Pancreas (tissue), 10 donors: ENCODE data around the gene PODN. TPM values are rescaled to one million over a fixed set of nuclear protein-coding genes. Genes with fewer than 3 reads are reported as not detected.

ENCODE experiments used
- ATAC-seq, 4 donors: fragments of 200-7000 bp; cut with Tn5 transposase; one replicate each; pipeline versions ENCODE4 v1.8.0 to v1.9.1; 2020; ENCODE audit warnings: mild to moderate bottlenecking in 4 of 4, moderate library complexity in 4 of 4
- DNase-seq, 6 donors: peaks; one replicate each; pipeline ENCODE4 v3.0.0-alpha.2; 2020
- FAIRE-seq: peaks from 2 replicates; lab custom pipeline; 2012; peaks lifted over from hg19 to GRCh38; lab: Jason Lieb, UNC
- H3K27ac ChIP-seq, 4 donors: fragments of 200-600 bp; sonication (generic); 1 replicate in 3 of 4; 2 replicates in 1 of 4; pipeline versions ENCODE4 v1.5.0 to v1.8.0; 2020
- H3K27me3 ChIP-seq, 4 donors: fragments of 200-600 bp; one replicate each; pipeline ENCODE4 v1.8.0; 2021
- H3K36me3 ChIP-seq, 3 donors: fragments of 200-600 bp; sonication (generic) in 1 of 3; one replicate each; pipeline versions ENCODE4 v1.5.0 to v1.8.0; 2020 to 2021
- H3K4me1 ChIP-seq, 3 donors: fragments of 200-600 bp; one replicate each; pipeline ENCODE4 v1.8.0; 2021
- H3K4me3 ChIP-seq, 4 donors: fragments of 200-600 bp; sonication (generic) in 2 of 4; one replicate each; pipeline versions ENCODE4 v1.5.0 to v1.8.0; 2020 to 2021
- H3K9me3 ChIP-seq, 4 donors: fragments of 200-600 bp; one replicate each; pipeline ENCODE4 v1.8.0; 2021
- WGBS, 2 donors: extraction: QIAGEN DNeasy Blood & Tissue Kit; methylation state at CpG; one replicate each; pipeline ENCODE4 v1.1.7; 2013; 5-methylcytosine and 5-hydroxymethylcytosine counted together
- intact Hi-C, 3 donors: fragments of 100-400 bp; cut with DNase I; formaldehyde crosslinking; loops; one replicate each; pipeline versions ENCODE4 v1.11.1 to v1.14.2; 2022
- polyA plus RNA-seq, 2 donors: library from polyadenylated mRNA; stranded (reverse); fragments of 200-250 nt; gene quantifications; one replicate each; pipeline ENCODE4 v1.2.3, GENCODE V29; 2013
- total RNA-seq, 6 donors: library from RNA; stranded (reverse); fragmentation: NEBNext Ultra II Directional in 4 of 6; extraction: Animal tissue kit (Norgen Biotek cat#: 25700) in 4 of 6; gene quantifications; one replicate each; pipeline versions ENCODE4 v1.2.1 to v1.2.4, GENCODE V29; 2021 to 2023
- TF ChIP-seq, protein P1 (sequence below), 4 donors: fragments of 200-600 bp; sonication (generic) in 3 of 4; IDR thresholded peaks; one replicate each; pipeline versions ENCODE4 v1.5.0 to v1.8.0; 2021; ENCODE audit warnings: antibody characterized with exemption in 4 of 4
- donor health status: healthy with polysubstance abuse.
- donor health status: DM: no; HTN: no; CAD: no; lungs with moderate emphysema.
- donor health status: DM: no; HTN: no; CAD: no.
- donor health status: control.
- donor health status: control.
- donor health status: Bipolar disorder and iron deficiency.
- donor health status: DM: yes; HTN: yes; CAD: no.
- donor health status: DM: no; HTN: no; CAD: no.
- donor health status: DM: no; HTN: no; CAD: no.
- donor health status: DM: yes; HTN: yes; CAD: no.

Gene PODN
- total and polyA plus RNA-seq, 8 donors: 1.8 to 14.9 (median 10.2) TPM

DNA sequence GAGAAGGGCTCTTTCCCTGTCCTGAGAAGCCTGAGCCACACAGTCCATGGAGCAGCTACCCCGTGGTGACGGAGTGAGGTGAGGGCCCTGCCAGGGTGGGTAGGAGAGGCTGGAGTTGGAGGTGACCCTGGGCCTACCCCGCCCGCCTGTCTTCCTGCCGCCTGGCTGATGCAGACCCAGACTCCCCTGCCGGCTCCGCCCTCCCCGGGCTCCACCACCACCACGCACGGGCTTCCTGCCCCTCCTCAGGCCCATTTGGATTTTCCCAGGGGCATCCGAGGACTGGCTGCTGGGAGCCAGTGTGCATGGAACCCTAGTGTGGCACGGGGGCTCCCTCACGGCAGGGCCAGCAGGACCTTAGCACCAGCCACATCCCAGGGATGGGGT lies 32.5 kb downstream of the PODN start:
- no peak for ATAC-seq
- H3K9me3 ChIP-seq: no peaks in the 10 kb centered on the region
- 76 to 80% methylated on average over 13 of the region's 13 CpGs for WGBS, 2 donors
- intact Hi-C loops: no loop called here
- no peak overlapping the region for H3K4me3 ChIP-seq
- FAIRE-seq: no peak
- H3K4me1 ChIP-seq: no peaks in the 10 kb centered on the region
- TF ChIP-seq, protein P1, sequence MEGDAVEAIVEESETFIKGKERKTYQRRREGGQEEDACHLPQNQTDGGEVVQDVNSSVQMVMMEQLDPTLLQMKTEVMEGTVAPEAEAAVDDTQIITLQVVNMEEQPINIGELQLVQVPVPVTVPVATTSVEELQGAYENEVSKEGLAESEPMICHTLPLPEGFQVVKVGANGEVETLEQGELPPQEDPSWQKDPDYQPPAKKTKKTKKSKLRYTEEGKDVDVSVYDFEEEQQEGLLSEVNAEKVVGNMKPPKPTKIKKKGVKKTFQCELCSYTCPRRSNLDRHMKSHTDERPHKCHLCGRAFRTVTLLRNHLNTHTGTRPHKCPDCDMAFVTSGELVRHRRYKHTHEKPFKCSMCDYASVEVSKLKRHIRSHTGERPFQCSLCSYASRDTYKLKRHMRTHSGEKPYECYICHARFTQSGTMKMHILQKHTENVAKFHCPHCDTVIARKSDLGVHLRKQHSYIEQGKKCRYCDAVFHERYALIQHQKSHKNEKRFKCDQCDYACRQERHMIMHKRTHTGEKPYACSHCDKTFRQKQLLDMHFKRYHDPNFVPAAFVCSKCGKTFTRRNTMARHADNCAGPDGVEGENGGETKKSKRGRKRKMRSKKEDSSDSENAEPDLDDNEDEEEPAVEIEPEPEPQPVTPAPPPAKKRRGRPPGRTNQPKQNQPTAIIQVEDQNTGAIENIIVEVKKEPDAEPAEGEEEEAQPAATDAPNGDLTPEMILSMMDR (IDR thresholded peaks at IDR 0.05): no peak
- H3K27ac ChIP-seq: no peak overlapping the region
- no peaks in the 10 kb centered on the region for H3K36me3 ChIP-seq
- H3K27me3 ChIP-seq: no peaks in the 10 kb centered on the region
- DNase-seq: no peak

DNA sequence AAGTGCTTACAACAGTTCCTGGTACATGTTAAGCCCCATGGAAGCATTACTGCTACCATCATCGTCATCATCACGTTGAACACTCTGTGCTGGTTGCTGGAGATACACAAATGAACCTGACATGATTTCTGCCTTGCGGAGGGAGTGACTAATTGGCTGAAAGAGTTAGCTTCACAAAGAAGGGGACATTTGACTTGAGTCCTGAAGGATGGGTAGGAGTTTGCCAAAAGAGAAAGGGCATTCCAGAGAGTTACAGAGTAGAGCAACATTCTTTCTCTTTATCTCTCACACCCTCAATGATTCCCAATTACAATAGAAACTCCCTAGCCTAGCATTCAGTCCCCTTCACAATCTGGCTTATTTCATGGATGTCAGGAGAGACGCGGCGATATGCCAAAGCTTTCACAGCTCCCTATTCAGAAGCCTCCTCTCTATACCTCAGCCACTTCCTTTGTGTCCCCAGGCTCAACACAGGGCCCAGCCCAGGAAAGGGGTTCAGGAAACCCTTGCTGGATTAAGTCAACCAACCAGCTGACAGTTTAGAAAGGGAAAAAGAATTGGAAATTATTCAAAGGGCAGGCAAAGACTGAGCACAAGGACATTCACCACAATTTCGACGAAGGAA lies 42.4 kb downstream of the PODN start:
- Histone ChIP-seq H3K4me3 (no peak overlapping the region), H3K36me3 (no peaks in the 10 kb centered on the region), H3K9me3 (no peaks in the 10 kb centered on the region), H3K27ac (no peak overlapping the region), H3K27me3 (no peaks in the 10 kb centered on the region), H3K4me1 (no peaks in the 10 kb centered on the region)
- ATAC-seq (no peak), DNase-seq (no peak), FAIRE-seq (no peak)
- 66 to 81% methylated on average over 8 of the region's 8 CpGs for WGBS, 2 donors
- intact Hi-C loops: no loop called here
- TF ChIP-seq, protein P1 (IDR thresholded peaks at IDR 0.05): no peak

DNA sequence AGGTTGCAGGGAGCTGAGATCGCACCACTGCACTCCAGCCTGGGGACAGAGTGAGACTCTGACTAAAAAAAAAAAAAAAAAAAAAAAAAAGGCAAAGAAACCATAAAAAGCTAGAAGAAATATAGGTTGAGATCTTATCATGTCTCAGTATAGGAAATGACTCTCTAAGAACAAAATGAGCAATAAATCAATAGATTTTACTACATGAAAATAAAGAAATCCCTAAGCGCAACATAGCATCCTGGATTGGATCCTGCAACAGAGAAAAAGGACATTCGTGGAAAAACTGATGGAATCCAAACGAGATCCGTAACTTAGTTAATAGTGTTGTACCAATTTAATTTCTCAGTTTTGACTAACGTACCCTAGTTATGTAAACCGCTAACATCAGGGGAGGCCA lies 45.1 kb downstream of the PODN start:
- H3K27ac ChIP-seq: no peak overlapping the region
- FAIRE-seq: no peak
- H3K9me3 ChIP-seq: no peaks in the 10 kb centered on the region
- no peaks in the 10 kb centered on the region for H3K27me3 ChIP-seq
- H3K4me1 ChIP-seq: no peaks in the 10 kb centered on the region
- H3K36me3 ChIP-seq: no peaks in the 10 kb centered on the region
- WGBS, 2 donors: 92 to 95% methylated on average over 7 of the region's 7 CpGs
- no peak overlapping the region for H3K4me3 ChIP-seq
- intact Hi-C loops: no loop called here
- no peak for DNase-seq
- no peak for ATAC-seq
- TF ChIP-seq, protein P1 (IDR thresholded peaks at IDR 0.05): no peak

DNA sequence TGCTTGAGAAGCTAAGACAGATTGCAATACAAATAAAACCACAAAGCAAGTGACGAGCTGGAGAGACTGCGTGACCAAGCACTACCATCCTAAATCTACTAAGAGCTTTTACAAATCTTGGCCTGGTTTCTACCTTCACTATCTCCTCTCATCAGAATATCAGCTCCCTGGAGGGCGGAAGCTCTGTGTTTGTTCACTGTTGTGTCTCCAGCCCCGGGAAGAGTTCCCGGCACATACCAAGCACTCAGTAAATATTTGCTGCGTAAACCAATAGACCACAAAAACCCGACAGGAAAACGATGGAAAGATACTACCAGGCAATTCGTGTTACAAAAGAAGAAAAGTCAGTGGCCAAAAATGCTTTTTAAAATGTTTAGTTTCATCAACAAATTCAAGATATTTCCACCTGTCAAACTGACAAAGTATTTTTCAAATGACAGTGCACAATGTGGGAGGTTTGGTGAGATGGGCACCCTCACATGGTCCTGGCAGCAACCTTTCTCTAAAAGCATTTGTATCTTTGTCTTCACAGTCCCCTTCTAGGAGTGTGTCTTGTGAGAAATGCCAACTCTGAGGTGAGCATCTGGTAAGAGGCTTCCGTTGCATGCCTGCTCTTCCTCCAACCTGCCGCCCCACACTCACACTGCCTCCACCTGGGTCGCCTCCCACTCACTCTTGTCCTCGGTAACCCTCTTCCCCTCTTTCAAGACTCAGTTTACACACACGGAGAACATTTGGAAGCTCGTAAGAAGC lies 45.7 kb downstream of the PODN start:
- H3K27me3 ChIP-seq: no peaks in the 10 kb centered on the region
- WGBS, 2 donors: 53 to 54% methylated on average over 15 of the region's 15 CpGs
- FAIRE-seq (no peak), DNase-seq (no peak), ATAC-seq (peak in 2 of 4 donors; percentile 33 to 41)
- H3K9me3 ChIP-seq: no peaks in the 10 kb centered on the region
- H3K36me3 ChIP-seq: no peaks in the 10 kb centered on the region
- TF ChIP-seq, protein P1 (IDR thresholded peaks at IDR 0.05): no peak
- no peak overlapping the region for H3K27ac ChIP-seq
- intact Hi-C loops: no loop called here
- no peaks in the 10 kb centered on the region for H3K4me1 ChIP-seq
- no peak overlapping the region for H3K4me3 ChIP-seq
